ENCODE results near the gene CLEC4M.

CLEC4M gene, protein sequence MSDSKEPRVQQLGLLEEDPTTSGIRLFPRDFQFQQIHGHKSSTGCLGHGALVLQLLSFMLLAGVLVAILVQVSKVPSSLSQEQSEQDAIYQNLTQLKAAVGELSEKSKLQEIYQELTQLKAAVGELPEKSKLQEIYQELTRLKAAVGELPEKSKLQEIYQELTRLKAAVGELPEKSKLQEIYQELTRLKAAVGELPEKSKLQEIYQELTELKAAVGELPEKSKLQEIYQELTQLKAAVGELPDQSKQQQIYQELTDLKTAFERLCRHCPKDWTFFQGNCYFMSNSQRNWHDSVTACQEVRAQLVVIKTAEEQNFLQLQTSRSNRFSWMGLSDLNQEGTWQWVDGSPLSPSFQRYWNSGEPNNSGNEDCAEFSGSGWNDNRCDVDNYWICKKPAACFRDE

GRCh38 chr19:7762719-7763293 is at the start of gene CLEC4M:
Gene CLEC4M, plus strand, starts transcription at chr19:7763243. Its CDS starts 24 bp downstream, at chr19:7763267.
- DNase-seq = no peak

- no peak for DNase-seq
Measured at GRCh38 chr19:7715671-7716070, 47.4 kb upstream of the CLEC4M start.

DNA sequence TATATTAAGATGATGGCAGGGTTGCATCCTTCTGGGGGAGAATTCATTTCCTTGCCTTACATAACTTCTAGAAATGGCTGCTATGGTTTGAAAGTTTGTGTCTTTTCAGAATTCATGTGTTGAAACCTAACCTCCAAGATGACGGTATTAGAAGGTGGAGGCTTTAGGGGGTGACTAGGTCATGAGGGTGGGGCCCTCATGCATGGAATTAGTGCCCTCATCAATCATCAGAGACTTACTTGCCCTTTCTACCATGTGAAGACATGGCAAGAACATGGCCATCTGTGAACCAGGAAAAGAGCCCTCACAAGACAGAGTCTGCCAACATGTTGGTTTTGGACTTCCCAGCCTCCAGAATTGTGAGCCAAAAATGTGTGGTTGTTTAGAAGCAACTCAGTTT is 46.3 kb upstream of the CLEC4M start:
- no peak for DNase-seq

DNA sequence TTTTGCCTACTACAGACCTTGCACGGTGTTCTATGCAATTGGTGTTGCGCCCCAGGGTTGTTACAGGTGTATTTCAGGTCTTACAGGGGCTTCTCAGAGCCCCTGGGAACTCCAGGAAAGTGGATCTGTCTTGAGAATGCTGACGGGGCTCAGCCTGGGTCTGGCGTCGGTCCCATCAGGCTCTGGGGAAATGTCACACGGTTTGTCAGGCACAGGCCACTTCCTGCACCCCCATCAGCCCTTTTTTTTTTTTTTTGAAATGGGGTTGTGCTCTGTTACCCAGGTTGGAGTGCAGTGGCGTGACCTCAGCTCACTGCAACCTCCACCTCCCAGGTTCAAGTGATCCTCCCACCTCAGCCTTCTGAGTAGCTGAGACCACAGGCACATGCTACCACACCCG is 44.4 kb upstream of the CLEC4M start:
- DNase-seq = no peak

GRCh38 chr19:7720351-7720750 is 42.7 kb upstream of the CLEC4M start:
- no peak for DNase-seq

- no peak for DNase-seq
Measured at GRCh38 chr19:7722231-7722651, 40.8 kb upstream of the CLEC4M start.

- DNase-seq = no peak
Measured at GRCh38 chr19:7725791-7726190, 37.3 kb upstream of the CLEC4M start.

DNA sequence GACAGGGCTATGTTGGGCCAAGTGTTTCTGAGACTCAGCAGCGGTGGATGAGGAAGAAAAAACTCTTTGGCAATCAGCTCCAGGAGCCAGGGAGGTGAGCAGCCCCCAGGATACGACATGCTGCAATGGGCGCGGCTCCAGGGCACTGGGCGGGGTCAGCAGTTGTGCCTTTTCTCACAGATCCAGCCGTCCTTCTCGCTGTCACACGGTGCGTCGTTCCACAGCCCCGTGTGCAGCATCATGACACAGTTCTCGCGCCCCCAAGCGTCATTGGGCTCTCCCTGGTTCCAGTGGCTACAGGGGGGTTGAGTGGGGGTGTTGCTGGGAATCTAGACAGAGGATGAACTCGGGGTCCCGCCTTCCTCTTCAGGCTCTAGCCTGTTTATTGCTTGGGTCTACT is 33.8 kb upstream of the CLEC4M start:
- DNase-seq = no peak

GRCh38 chr19:7729831-7730285 is 33.2 kb upstream of the CLEC4M start:
- no peak for DNase-seq

DNA sequence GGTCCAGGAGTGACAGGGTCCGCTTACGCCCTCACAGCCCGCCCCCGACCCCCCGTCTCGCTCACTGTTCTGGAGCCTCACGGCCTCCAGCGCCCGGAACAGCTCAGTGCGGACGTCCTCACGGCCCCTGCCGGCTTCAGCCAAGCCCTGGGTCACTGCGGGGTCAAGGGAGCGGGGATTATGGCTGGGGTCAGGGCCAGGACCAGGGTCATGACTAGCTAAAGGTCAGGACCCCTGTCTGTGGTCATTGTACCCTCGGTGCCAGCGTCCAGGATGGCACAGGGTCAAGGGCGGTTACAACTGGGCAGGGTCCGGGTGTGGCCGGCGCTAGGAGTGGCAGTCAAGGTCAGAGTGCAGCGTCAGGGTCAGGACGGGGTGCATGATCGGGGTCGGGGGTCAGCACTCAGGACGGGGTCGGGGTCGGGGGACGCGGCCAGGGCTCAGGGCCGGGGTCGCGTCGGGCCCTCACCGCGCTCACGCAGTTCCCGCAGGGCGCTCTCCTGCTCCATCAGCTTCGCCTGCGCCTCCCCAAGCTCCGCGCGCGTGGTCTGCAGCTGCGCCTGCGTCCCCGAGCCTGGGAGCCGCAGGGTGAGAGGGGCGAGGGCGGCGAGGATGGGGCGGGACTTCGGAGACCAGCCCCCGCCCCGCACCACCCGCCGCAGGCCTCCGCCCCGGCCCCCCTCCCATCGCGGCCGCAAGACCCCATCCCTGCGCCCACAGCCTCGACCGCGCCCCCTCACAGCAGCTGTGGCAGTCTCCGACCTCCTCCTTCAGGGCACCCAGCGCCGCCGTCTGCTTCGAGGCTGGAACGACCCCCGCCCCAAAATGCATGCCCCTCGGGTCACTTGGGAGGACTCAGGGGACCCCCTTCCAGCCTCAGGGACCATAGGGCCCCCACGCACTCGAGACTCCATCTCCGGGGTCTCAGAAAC is 32.5 kb upstream of the CLEC4M start:
- no peak for DNase-seq

- DNase-seq = no peak
Measured at GRCh38 chr19:7731218-7731595, 31.8 kb upstream of the CLEC4M start.

GRCh38 chr19:7731615-7732014 is 31.4 kb upstream of the CLEC4M start:
- no peak for DNase-seq

DNA sequence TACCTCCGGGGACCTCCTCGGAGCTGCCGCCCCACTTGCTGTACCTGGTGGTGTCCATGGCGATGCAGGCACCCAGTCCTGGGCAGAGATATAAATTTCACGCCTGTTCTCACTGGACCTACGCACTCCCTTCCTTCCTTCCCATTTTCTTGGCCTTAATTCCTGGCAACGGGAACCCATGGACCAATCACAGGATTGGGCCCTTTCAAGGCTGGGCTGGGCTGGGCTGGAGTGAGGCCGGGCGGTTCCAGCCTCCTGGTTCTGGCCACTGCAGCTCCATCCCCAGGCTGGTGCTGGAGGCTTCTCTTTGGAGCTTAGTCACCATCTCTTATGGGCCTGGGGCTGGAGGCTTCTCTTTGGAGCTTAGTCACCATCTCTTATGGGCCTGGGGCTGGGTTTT is 31.0 kb upstream of the CLEC4M start, which contains the start of gene CLEC4G:
TSS of gene CLEC4G (minus strand) at position 66 of the 400 bp plus-strand sequence. CDS start at position 58, 8 bp downstream.
- DNase-seq = no peak

DNA sequence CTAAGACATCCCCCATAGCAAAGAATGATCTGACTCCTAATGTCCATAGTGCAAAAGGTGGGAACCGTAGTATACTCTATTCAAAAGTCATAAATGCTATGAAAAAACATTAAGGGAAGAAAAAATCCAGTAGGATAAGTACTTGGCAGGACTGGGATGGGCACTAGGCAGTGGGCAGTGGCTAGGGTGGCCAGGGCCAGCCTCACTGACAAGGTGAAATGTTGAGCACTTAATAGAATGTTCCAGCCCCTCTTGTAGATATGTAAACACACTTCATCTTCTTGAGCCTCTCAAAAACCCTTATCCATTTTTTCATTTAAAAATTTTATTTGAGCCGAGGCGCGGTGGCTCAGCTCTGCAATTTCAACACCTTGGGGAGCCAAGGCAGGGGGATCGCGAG is 29.7 kb upstream of the CLEC4M start:
- no peak for DNase-seq

DNA sequence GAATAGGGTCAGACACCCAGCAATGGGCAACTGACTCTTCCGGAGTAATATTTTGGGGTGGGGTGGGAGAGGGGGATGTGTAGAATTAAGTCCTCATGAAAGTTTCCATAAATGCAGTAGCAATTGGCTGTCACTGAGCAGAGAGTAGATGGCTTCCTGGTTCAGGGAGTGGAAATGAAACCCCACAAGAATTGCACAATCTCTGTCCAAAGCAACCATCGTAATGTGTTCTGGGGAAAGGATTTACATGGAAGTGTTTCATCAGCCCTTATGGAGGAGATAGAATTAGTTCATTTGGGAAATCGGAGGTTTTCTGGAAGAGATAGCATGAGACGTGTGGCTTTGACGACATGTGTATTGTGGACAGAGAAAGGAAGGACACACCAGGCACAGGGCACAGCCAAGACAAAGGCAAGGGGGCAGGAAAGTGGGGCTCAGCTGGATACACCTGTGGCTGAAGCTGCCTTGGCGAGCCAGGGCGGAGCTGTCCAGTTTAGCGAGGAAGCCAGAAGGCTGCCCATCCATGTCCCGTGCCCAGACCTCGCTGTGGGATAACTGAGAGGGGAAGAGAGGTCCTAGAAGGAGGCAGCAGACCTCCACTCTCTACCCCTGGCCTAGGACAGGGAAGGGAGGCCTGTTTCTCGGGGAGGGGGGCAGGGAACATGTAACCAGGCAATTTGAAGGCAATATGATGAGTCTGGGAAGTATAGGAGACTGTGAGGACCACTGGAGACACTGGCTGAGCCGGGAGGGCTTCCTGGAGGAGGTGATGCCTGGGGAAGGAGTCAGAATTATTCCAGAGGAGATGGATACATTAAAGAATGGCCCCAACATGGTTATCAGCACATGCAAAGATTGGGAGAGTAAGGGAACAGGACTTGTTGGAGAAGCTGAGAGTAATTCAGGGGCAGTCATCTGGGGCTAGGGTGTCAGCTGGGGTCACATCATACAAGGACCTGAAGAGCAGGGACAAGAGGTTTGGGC is 28.5 kb upstream of the CLEC4M start:
- DNase-seq = no peak

DNA sequence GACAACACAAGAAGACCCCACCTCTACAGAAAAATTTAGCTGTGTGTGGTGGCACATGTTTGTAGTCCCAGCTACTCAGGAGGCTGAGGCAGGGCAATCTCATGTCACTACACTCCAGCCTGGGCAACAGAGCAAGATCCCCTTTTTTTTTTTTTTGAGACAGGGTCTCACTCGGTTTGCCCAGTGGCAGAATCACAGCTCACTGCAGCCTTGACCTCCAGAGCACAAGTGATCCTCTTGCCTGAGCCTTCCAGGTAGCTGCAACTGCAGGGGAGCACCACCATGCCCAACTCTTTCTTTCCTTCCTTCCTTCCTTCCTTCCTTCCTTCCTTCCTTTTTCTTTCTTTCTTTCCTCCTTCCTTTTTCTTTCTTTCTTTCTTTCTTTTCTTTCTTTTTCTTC is 26.9 kb upstream of the CLEC4M start:
- no peak for DNase-seq

DNA sequence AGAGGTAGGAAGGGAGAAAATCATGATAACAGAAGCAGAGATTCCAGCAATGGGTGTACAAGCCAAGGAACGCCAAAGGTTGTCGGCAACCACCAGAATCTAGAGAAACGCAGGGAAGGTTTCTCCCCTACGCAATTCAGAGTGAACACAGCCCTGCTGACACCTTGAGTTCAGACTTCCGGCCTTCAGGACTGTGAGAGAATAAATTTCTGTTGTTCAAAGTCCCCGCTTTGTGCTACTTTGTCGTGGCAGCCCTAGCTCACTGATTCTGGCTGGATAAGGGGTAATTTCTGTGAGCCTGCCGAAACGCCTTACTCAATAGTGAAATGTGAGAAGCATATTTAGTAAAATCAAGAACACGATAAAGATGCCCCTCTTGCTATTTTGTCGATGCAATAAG is 25.8 kb upstream of the CLEC4M start:
- no peak for DNase-seq

- no peak for DNase-seq
Measured at GRCh38 chr19:7738023-7738422, 25.0 kb upstream of the CLEC4M start.

DNA sequence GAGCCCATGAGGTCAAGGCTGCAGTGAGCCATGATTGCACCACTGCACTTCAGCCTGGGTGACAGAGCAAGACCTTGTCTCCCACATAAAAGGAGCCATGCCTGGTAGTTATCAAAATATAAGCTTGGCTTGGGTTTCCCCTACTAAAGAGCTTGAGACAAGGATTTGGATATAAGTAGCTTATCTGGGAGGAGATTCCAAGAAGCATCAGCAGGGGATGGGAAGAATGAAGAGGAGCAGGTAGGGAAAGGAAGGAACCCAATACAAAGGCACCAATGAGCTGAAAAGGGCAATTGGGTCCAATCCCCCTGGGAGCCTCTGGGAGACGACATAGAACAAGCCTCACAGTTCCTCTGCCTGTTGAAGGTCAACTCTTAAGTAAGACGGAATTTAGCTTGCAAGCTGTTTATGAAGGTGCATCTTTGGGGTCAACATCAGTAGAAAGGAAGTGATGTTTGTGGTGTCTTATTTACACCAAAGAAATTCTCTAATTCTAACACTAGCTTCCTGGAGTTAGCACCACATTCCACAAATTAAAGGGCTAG is 23.8 kb upstream of the CLEC4M start:
- DNase-seq = no peak

DNA sequence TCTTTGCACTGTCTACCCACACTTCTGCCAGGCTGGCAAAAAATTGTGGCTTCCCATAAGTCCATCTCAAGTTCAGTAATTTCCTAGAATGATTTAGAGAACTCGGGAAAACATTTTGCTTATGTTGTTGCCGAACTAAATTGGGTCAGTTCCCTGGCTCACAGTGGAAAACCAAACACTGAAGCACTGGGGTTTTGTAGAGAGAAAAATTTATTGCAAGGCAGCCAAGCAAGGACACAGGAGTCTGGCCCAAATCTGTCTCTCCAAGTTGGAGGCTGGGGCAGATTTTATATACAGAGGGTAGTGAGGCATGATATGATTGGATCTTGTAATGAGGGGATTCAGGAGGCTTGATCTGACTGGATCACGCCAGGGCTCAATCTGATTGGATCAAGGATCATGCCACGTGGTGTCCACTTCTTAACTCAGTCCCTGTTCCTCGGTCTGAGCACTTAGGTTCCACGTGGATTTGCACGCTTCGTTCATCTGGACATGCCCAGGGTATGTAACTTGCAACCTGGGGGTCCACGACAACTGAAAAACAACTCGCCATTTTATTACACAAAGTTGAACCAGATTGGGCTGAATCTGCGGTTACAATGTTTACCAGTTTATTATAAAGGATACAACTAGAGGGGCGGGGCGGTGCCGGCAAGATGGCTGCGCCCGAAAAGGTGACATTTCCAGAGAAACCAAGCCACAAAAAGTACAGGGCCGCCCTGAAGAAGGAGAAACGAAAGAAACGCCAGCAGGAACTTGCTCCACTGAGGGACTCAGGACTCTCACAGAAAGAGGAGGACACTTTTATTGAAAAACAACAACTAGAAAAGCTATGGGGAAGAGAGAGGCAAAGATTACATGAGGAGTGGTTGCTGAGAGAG is 23.0 kb upstream of the CLEC4M start:
- DNase-seq = no peak

DNA sequence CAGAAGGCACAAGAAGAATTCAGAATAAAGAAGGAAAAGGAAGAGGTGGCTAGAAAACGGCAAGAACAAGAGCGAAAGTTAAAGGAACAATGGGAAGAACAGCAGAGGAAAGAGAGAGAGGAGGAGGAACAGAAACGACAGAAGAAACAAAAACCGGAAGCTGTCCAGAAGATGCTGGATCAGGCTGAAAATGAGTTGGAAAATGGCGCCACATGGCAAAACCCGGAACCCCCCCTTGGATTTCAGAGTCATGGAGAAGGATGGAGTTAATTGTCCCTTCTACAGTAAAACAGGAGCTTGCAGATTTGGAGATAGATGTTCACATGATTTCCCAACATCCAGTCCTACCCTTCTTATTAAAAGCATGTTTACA is 22.4 kb upstream of the CLEC4M start:
- no peak for DNase-seq
